ENCODE data around the gene THAP11.
"Not testable (repeated sequence)": the region's sequence is repeated elsewhere in the genome, so short reads cannot be mapped to it uniquely, and the experiment has no call there.

Gene THAP11

DNA sequence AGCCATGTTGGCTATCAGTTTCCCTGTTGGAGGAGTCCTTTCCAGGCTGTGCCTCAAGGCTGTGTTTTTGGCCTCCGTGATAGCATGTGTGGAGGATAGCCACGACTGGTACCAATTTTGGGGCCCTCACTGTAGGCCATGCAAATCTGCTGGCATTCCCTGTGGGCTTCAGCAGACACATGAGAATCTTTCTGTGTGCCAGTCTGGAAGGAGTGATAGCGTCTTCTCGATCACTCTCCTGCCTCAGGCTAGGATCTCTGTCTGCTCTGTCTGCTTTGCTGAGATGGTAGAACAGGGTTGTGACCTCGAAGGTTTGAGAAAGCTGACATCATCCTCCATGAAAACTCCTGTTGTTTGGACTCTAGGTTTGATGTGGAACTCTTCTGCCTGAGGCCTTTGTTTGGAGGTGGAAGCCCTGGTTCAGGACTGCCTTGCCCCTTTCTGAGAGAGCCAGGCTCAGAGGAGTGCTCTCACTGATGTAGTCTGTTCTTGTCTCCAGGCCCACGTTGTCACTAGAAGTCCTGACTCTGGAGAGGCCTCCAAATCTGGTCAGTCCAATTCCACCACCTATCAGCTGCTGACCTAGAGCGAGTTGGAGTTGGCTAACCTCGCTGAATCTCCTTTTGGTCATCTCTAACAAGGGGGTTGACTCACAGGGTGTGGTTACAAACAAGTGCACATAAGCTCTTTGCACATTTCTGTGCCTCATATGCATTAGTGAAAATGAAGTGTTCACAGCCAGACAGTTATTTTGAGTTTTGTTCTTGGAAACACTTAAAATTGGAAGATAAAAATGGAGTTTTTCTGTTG is 18.7 kb downstream of the THAP11 start:
- H3K4me3 ChIP-seq (ENCODE audit: control insufficient read depth, low read depth, low read length) = no peak overlapping the region
- no peak for DNase-seq (ENCODE audit: low read depth)
- no peak for TF ChIP-seq CTCF (IDR thresholded peaks at IDR 0.05; ENCODE audit: control insufficient read depth, insufficient read depth, low read depth, low read length, missing control alignments)

- H3K4me3 ChIP-seq (ENCODE audit: control insufficient read depth, low read depth, low read length) = no peak overlapping the region
- no peak for TF ChIP-seq CTCF (IDR thresholded peaks at IDR 0.05; ENCODE audit: control insufficient read depth, insufficient read depth, low read depth, low read length, missing control alignments)
- no peak for DNase-seq (ENCODE audit: low read depth)
These were observed 19.8 kb downstream of the THAP11 start for GRCh38 chr16:67861877-67862276.

DNA sequence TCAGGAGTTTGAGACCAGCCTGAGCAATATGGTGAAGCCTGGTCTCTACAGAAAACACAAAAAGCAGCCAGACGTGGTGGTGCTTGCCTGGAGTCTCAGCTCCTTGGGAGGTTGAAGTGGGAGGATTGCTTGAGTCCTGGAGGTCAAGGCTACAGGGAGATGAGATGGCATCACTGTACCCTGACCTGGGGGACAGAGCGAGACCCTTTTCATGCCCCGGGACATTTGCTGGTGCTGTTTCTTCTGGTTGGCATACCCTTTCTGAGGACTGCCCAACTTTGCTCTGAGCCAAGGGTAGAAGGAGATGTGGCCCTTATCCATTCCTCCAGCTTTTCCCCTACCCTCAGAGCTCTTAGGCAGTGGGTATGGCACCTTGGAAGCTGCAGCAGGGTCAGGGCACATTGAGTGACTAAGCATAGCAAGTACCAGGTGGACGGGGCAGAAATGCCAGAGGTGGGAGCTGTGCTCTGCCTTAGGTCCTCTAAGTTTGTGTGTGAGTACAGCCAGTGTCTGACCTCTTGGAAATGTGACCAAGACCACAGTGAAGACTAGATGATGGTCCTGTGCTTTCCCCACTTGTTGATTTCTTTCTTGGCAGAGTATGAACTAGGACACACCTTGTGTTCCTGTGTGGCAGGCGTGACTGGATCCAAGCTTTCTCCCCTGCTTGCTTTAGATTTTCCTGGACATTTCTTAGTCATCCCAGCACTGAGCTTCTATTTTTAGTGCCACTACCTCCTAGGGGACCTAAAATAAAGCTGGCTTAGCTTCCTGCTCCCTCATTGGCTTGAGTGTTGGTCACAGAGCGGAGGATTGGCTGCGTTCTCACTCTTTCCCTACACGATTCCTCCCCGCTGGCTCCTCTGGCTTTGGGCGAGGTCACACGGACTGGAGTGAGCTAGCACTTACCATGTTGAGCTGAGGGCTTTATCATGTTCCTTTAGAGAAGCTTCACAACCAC is 20.8 kb downstream of the THAP11 start:
- no peak for TF ChIP-seq CTCF (IDR thresholded peaks at IDR 0.05; ENCODE audit: control insufficient read depth, insufficient read depth, low read depth, low read length, missing control alignments)
- DNase-seq (ENCODE audit: low read depth) = no peak
- no peak overlapping the region for H3K4me3 ChIP-seq (ENCODE audit: control insufficient read depth, low read depth, low read length)

GRCh38 chr16:67864044-67864443 is 21.9 kb downstream of the THAP11 start:
- H3K4me3 ChIP-seq (ENCODE audit: control insufficient read depth, low read depth, low read length); DNase-seq (ENCODE audit: low read depth): not testable (repeated sequence)

DNA sequence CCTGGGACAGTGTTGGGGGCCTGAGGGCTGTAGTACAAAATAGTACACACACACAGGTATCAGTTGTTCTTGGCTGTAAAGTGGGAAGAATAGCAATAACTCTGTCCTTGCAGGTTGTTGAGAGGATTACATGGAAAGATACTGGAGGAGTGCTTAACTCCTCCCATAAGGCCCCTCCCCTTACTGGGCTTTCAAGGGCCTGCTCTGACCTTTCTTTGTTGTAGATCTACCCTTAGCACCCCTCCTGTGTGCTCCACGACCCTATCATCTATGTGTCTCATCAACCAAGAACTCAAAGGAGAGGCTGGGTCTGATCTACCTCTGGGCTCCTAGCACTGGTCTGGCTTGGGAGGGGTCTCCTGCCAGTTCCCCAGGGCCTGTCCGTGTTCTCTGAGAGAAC is 22.5 kb downstream of the THAP11 start:
- H3K4me3 ChIP-seq (ENCODE audit: control insufficient read depth, low read depth, low read length) = no peak overlapping the region
- no peak for TF ChIP-seq CTCF (IDR thresholded peaks at IDR 0.05; ENCODE audit: control insufficient read depth, insufficient read depth, low read depth, low read length, missing control alignments)
- DNase-seq (ENCODE audit: low read depth) = no peak

DNA sequence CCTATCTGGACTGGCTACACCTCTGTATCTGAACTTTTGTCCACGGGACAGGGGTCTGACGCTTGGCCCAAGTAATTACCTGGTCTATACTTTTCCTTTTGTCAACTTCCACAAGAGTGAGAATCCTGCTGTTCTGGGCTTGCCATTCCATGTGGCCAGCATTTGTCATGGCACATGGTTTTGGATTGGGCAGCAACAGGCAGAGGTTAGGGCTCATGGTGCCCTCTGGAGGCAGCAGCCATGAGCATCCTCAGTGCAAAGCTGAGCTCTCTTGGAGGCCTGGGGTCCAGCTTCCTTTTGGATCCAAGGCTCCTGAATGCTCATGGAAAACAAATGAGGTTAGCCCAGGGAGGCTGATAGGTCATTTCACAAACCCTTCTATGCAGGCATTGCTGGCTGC is 23.2 kb downstream of the THAP11 start:
- H3K4me3 ChIP-seq (ENCODE audit: control insufficient read depth, low read depth, low read length) = no peak overlapping the region
- TF ChIP-seq CTCF (IDR thresholded peaks at IDR 0.05; ENCODE audit: control insufficient read depth, insufficient read depth, low read depth, low read length, missing control alignments) = peak; percentile 59
- no peak for DNase-seq (ENCODE audit: low read depth)

DNA sequence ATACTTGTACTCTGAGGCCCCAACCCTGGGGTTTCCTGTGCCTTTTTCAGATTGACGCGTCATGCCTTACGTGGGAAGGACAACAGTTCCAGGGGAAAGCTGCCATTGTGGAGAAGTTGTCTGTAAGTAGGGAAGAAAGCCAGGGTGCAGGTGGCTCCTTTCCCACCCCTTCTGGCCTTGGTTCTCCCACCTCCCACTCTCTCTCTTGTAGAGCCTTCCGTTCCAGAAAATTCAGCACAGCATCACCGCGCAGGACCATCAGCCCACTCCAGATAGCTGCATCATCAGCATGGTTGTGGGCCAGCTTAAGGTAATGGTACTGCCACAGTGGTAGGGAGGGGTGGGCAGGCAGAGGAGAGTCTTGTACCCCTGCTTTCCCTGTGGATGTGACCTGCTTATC is 26.2 kb downstream of the THAP11 start:
- H3K4me3 ChIP-seq (ENCODE audit: control insufficient read depth, low read depth, low read length) = no peak overlapping the region
- TF ChIP-seq CTCF (IDR thresholded peaks at IDR 0.05; ENCODE audit: control insufficient read depth, insufficient read depth, low read depth, low read length, missing control alignments) = no peak
- no peak for DNase-seq (ENCODE audit: low read depth)
